Measurements from ENCODE around the gene CDK2AP2.

- TF ChIP-seq MYC (IDR thresholded peaks at IDR 0.05; ENCODE audit: insufficient read depth, insufficient read length, insufficient replicate concordance, low read length, severe bottlenecking) (no peak), CTCF (IDR thresholded peaks at IDR 0.05 in 2 of 3, conservative IDR thresholded peaks at IDR 0.05 in 1 of 3; ENCODE audit: control insufficient read depth in 2 of 3, extremely low read depth in 1 of 3, insufficient read depth in 1 of 3, low read depth in 3 of 3, low read length in 3 of 3) (no peak), SUZ12 (IDR thresholded peaks at IDR 0.05; ENCODE audit: unreplicated experiment) (no peak), HDAC6 (IDR thresholded peaks at IDR 0.05; ENCODE audit: unreplicated experiment) (no peak), JUND (IDR thresholded peaks at IDR 0.05; ENCODE audit: low read depth, low read length) (no peak), ZNF274 (IDR thresholded peaks at IDR 0.05; ENCODE audit: insufficient read depth, insufficient read length) (no peak), RAD21 (IDR thresholded peaks at IDR 0.05; ENCODE audit: insufficient read depth, low read depth, low read length) (no peak), TARDBP (IDR thresholded peaks at IDR 0.05; ENCODE audit: borderline replicate concordance) (no peak), SP1 (IDR thresholded peaks at IDR 0.05; ENCODE audit: low read depth, low read length) (no peak)
- TF ChIP-seq, protein P1, sequence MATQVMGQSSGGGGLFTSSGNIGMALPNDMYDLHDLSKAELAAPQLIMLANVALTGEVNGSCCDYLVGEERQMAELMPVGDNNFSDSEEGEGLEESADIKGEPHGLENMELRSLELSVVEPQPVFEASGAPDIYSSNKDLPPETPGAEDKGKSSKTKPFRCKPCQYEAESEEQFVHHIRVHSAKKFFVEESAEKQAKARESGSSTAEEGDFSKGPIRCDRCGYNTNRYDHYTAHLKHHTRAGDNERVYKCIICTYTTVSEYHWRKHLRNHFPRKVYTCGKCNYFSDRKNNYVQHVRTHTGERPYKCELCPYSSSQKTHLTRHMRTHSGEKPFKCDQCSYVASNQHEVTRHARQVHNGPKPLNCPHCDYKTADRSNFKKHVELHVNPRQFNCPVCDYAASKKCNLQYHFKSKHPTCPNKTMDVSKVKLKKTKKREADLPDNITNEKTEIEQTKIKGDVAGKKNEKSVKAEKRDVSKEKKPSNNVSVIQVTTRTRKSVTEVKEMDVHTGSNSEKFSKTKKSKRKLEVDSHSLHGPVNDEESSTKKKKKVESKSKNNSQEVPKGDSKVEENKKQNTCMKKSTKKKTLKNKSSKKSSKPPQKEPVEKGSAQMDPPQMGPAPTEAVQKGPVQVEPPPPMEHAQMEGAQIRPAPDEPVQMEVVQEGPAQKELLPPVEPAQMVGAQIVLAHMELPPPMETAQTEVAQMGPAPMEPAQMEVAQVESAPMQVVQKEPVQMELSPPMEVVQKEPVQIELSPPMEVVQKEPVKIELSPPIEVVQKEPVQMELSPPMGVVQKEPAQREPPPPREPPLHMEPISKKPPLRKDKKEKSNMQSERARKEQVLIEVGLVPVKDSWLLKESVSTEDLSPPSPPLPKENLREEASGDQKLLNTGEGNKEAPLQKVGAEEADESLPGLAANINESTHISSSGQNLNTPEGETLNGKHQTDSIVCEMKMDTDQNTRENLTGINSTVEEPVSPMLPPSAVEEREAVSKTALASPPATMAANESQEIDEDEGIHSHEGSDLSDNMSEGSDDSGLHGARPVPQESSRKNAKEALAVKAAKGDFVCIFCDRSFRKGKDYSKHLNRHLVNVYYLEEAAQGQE (IDR thresholded peaks at IDR 0.05; ENCODE audit: low read depth, low read length) = no peak
- TF ChIP-seq, protein P2, sequence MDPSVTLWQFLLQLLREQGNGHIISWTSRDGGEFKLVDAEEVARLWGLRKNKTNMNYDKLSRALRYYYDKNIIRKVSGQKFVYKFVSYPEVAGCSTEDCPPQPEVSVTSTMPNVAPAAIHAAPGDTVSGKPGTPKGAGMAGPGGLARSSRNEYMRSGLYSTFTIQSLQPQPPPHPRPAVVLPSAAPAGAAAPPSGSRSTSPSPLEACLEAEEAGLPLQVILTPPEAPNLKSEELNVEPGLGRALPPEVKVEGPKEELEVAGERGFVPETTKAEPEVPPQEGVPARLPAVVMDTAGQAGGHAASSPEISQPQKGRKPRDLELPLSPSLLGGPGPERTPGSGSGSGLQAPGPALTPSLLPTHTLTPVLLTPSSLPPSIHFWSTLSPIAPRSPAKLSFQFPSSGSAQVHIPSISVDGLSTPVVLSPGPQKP (IDR thresholded peaks at IDR 0.05; ENCODE audit: low read depth, low read length) = no peak
Measured at GRCh38 chr11:67457453-67457852, 50.5 kb downstream of the CDK2AP2 start.

Measured in GM12878 (cell line).